GDM1 (cell line): ENCODE data around the gene MAGI1.

Experiments used
- DNase-seq: peaks from one replicate; lab custom pipeline; 2025; lab: John Stamatoyannopoulos, UW

MAGI1 gene

GRCh38 chr3:65350801-65351476 lies 687.8 kb downstream of the MAGI1 start:
- no peak for DNase-seq

- DNase-seq = no peak
Observed at GRCh38 chr3:65348398-65348995, 690.2 kb downstream of the MAGI1 start.

GRCh38 chr3:65347166-65347565 lies 691.6 kb downstream of the MAGI1 start:
- no peak for DNase-seq

GRCh38 chr3:65344846-65345245 lies 693.9 kb downstream of the MAGI1 start:
- DNase-seq = no peak

GRCh38 chr3:65344444-65344843 lies 694.3 kb downstream of the MAGI1 start:
- no peak for DNase-seq

- no peak for DNase-seq
Observed at GRCh38 chr3:65343736-65344135, 695.0 kb downstream of the MAGI1 start.

- DNase-seq = no peak
Observed at GRCh38 chr3:65343026-65343425, 695.7 kb downstream of the MAGI1 start.

- peak; percentile 6 for DNase-seq
Observed at GRCh38 chr3:65342084-65342683, 696.5 kb downstream of the MAGI1 start.

- DNase-seq = no peak
Observed at GRCh38 chr3:65339192-65339740, 699.5 kb downstream of the MAGI1 start.

- no peak for DNase-seq
Observed at GRCh38 chr3:65338571-65338970, 700.1 kb downstream of the MAGI1 start.

GRCh38 chr3:65335587-65335986 lies 703.1 kb downstream of the MAGI1 start:
- DNase-seq = no peak

- no peak for DNase-seq
Observed at GRCh38 chr3:65334045-65334665, 704.6 kb downstream of the MAGI1 start.

- no peak for DNase-seq
Observed at GRCh38 chr3:65331730-65332129, 707.0 kb downstream of the MAGI1 start.

- DNase-seq = no peak
Observed at GRCh38 chr3:65330072-65330471, 708.6 kb downstream of the MAGI1 start.

GRCh38 chr3:65328148-65328547 lies 710.6 kb downstream of the MAGI1 start:
- DNase-seq = no peak

GRCh38 chr3:65326574-65326973 lies 712.1 kb downstream of the MAGI1 start:
- no peak for DNase-seq

GRCh38 chr3:65322910-65323309 lies 715.8 kb downstream of the MAGI1 start:
- no peak for DNase-seq

- DNase-seq = no peak
Observed at GRCh38 chr3:65318231-65318630, 720.5 kb downstream of the MAGI1 start.

GRCh38 chr3:65314916-65315315 lies 723.8 kb downstream of the MAGI1 start:
- no peak for DNase-seq

- DNase-seq = no peak
Observed at GRCh38 chr3:65314269-65314668, 724.4 kb downstream of the MAGI1 start.

GRCh38 chr3:65313666-65314065 lies 725.1 kb downstream of the MAGI1 start:
- no peak for DNase-seq

GRCh38 chr3:65305836-65306235 lies 732.9 kb downstream of the MAGI1 start:
- DNase-seq = no peak
